D721Med (cell line): ENCODE results near the gene FOCAD.

ENCODE experiments used
- DNase-seq: peaks from one replicate; pipeline ENCODE4 v3.0.0; 2011; ENCODE audit warnings: low spot score; ENCODE audit not compliant: insufficient read length
- FAIRE-seq: peaks from 2 replicates; lab custom pipeline; 2011; peaks lifted over from hg19 to GRCh38; lab: Jason Lieb, UNC
- TF ChIP-seq, protein P1 (sequence below): IDR thresholded peaks from 2 replicates; pipeline ENCODE4 v1.5.1; 2012; ENCODE audit warnings: mild to moderate bottlenecking, control low read depth; ENCODE audit not compliant: insufficient read depth; ENCODE audit errors: missing control alignments

The FOCAD gene

DNA sequence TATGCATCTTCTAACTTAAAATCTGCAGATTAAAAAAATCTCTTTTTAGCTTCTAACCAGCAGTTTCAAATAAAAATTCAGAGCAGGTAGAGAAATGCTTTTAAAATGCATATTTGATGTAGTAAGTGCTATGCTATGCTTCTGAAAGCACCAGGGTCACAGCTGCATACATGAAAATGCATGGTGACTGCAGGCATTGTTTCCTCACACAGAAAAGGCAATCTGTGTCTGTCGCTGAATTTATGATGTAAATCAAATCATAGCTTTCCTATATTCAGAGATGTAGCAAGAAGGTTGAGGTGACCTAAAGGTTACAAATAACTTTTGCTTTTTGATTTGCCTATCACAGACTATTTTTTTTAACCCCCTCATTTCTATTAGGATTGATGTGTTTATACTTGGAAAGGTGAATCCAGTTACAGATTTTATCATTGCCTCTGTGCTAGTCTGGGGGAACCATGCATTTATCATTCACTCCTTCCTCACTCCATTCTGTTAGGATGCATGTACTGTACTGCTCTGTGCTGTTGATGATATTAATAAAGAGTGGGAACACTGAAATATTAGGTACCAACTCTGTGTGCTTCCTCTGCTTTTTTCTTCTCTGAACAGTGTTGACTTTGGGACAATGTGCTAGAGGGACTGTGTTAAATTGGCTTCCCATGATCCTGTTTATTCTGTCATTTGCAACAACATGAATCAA lies 65.6 kb downstream of the FOCAD start:
- no peak for FAIRE-seq
- no peak for DNase-seq
- TF ChIP-seq, protein P1, sequence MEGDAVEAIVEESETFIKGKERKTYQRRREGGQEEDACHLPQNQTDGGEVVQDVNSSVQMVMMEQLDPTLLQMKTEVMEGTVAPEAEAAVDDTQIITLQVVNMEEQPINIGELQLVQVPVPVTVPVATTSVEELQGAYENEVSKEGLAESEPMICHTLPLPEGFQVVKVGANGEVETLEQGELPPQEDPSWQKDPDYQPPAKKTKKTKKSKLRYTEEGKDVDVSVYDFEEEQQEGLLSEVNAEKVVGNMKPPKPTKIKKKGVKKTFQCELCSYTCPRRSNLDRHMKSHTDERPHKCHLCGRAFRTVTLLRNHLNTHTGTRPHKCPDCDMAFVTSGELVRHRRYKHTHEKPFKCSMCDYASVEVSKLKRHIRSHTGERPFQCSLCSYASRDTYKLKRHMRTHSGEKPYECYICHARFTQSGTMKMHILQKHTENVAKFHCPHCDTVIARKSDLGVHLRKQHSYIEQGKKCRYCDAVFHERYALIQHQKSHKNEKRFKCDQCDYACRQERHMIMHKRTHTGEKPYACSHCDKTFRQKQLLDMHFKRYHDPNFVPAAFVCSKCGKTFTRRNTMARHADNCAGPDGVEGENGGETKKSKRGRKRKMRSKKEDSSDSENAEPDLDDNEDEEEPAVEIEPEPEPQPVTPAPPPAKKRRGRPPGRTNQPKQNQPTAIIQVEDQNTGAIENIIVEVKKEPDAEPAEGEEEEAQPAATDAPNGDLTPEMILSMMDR, result no peak

DNA sequence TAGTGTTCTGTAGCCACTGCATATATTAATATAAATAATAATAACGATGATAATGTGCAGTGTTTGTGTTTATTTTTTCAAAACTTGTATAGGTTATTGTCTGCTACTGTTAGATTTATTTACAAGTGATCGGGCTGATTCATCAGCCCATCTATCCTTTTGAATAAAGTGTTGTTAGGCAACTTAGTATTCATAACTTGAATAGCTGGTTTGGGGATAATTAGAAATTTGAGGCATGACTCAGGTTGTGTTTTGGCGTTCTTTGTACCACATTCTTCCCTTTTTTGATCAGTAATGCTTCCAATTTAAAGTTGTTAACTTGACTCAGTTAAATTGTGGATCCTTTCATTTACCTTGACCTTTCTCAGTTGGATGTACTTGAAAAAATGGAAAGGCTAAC lies 69.7 kb downstream of the FOCAD start:
- DNase-seq (no peak), FAIRE-seq (no peak)
- TF ChIP-seq, protein P1, result no peak

DNA sequence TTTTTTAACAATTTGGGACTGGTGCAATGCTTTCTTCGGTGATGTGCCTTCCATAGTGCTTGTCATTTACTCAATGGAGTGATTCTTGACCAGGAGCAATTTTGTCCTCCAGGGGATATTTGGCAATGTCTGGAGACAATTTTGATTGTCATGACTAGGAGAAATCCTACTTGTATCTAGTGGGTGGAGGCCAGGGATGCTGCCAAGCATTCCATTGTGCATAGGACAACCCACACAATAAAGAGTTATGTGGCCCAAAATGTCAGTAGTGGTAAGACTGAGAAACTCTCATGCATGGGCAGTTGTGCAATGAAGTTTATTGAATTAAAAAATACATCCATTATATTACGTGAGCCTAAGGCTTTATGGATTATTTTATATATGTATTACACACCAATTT lies 70.5 kb downstream of the FOCAD start:
- TF ChIP-seq, protein P1, result no peak
- no peak for FAIRE-seq

DNA sequence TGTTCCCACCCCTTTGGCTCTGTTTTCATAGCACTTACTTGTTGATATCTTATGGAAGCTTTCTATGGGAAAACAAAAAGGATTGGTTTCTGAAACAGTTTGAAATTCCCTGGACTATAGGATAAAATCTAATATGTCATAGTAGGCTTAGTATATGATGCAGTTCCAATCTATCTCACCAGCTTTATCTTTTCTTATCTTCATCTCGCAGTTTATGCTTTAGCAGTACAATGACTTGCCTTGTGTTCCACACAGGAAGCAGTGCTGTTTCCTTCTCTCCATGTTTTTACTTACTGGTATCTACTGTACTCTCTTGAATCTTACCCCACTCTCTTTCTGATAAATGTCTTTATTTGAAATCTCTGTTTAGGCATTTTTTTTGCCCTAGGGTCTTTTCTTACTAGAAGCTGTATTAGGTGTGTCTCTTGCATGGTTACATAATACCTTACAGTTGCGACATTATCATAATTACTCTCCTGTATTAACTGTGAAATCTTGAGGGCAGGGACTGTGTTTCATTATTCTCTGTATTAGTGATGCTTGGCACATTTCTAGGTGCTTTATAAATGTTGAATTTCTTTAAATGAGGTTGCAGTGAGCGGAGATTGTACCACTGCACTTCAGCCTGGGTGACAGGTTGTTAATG lies 76.3 kb downstream of the FOCAD start:
- no peak for FAIRE-seq
- no peak for DNase-seq
- TF ChIP-seq, protein P1, result no peak

More for the DNA sequence above, 70.5 kb downstream of the FOCAD start:
- no peak for DNase-seq

DNA sequence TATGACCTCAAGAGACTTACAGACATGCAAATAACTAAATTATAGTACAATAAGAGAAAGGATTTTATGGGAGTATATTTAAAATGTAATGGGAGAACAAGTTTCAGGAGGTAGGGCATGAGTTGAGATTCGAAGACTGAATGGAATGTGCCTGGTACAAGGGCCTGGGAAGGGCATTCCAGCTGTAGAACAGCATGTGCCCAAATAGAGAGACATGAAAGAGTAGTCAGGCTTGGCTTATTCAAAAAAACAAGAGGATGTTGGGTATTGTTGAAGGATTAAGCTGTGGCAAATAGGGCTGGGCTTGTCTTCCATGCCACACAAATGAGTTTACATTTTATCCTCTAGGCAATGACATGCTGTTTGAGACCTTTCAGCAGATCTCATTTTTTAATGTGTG lies 86.9 kb downstream of the FOCAD start:
- DNase-seq (no peak), FAIRE-seq (no peak)
- TF ChIP-seq, protein P1, result no peak

DNA sequence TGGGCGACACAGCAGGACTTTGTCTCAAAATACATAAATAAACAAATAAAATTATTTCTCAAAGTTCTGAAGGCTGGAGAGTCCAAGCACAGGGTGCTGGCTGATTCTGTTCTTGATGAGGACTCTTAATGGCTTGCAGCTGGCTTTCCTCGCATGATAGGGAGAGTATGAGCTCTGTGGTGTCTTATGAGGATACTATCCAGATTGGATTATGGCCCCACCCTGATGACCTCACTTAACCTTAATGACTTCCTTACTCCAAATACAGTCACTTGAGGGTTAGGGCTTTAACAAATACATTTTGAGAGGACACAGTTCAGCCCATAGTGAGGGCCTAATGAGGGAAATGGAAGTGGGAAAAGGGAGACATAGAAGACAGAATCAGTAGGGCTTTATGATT lies 87.7 kb downstream of the FOCAD start:
- no peak for DNase-seq
- no peak for FAIRE-seq
- TF ChIP-seq, protein P1, result no peak

DNA sequence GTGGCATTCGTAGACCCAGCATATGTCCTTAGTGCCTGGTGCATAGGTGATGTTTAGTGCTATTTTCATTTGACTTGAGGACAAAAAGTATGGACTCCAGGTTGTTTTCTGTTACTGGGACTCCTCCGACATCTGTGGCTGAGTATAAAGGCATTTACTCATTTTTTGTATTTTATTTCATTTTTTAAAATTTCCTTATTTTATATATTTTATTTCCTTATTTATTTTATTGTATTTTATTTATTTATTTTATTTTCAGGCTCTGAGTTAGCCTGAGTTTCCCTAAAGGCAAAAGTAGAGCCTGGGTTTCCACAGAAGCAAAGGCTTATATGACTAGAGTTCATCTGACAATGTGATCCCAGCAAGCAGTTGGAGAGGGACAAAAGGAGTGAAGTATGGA lies 91.6 kb downstream of the FOCAD start:
- FAIRE-seq (no peak), DNase-seq (no peak)
- TF ChIP-seq, protein P1, result no peak
